Measurements from ENCODE around the gene EPHX1.

DNA sequence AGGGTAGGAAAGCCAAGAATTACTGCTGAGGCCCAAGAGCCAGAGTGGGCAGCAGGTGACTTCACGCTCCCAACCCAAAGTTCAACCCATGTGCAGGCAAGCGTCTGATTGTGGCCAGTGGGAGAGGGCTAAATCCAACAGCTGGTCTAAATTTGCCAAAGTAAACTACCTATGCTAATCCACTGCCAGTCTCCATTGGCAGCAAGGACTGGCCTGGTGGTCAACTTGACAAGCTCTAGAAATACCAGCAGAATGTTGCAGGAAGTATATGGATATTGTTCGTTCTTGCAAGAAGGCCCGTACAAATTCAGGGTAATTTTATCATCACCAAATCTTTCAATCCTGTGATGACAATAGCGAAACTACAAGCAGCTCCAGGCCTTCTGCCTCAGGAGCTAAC, 70.7 kb downstream of the EPHX1 start:
- TF ChIP-seq, protein P1, sequence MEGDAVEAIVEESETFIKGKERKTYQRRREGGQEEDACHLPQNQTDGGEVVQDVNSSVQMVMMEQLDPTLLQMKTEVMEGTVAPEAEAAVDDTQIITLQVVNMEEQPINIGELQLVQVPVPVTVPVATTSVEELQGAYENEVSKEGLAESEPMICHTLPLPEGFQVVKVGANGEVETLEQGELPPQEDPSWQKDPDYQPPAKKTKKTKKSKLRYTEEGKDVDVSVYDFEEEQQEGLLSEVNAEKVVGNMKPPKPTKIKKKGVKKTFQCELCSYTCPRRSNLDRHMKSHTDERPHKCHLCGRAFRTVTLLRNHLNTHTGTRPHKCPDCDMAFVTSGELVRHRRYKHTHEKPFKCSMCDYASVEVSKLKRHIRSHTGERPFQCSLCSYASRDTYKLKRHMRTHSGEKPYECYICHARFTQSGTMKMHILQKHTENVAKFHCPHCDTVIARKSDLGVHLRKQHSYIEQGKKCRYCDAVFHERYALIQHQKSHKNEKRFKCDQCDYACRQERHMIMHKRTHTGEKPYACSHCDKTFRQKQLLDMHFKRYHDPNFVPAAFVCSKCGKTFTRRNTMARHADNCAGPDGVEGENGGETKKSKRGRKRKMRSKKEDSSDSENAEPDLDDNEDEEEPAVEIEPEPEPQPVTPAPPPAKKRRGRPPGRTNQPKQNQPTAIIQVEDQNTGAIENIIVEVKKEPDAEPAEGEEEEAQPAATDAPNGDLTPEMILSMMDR (IDR thresholded peaks at IDR 0.05) = no peak
- TF ChIP-seq POLR2A (IDR thresholded peaks at IDR 0.05) = no peak
- TF ChIP-seq POLR2AphosphoS5 (IDR thresholded peaks at IDR 0.05; ENCODE audit: insufficient read depth in 1 of 2, low read depth in 1 of 2) = no peak

All from vagina (tissue), 2 donors.